ENCODE data around the gene ENOSF1.
"Not testable (repeated sequence)": the region's sequence is repeated elsewhere in the genome, so short reads cannot be mapped to it uniquely, and the experiment has no call there.

ENOSF1 gene

DNA sequence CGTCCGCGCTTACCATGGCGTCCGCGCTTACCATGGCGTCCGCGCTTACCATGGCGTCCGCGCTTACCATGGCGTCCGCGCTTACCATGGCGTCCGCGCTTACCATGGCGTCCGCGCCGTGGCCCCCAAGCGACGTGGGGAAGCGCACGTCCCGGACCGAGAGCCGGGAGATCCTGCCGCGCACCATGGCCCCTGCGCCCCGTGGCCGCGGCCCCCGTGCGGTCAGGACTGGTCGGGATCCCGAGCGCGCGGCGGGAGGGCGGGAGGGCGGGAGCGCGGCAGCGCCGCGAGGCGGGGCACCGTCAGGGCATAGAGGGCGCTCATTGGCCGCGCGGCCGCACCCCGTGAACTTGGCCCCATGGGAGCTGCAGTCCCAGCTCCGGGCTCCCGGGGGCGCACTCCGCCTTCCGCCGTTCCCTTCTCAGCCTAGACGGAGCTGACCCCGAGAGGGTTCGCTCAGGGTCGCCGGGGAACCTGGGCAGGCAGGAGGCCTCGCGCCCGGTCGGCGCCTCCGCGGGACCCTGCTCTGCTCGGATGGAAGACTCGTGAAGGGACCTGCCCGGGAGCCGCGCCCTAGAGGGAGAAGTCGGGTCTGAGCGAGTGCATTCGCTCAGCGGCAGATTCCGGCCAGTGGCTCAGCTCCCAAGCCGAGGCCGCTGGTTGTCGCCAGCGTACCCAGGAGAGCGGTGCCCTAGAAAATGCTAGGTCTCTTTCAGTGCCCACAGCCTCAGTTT lies at the start of gene ENOSF1:
Gene ENOSF1 (minus strand): TSS at position 230 of the 734 bp plus-strand sequence. CDS start 43 bp downstream, at position 187.
- DNase-seq = peak; percentile 93

DNA sequence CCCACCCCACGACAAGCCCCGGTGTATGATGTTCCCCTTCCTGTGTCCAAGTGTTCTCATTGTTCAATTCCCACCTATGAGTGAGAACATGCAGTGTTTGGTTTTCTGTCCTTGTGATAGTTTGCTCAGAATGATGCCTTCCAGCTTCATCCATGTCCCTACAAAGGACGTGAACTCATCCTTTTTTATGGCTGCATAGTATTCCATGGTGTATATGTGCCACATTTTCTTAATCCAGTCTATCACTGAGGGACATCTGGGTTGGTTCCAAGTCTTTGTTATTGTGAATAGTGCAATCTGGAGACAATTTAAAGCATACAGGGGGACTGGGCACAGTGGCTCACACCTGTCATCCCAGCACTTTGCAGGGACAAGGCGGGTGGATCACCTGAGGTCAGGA lies 47.4 kb upstream of the ENOSF1 start:
- not testable (repeated sequence) for DNase-seq

DNA sequence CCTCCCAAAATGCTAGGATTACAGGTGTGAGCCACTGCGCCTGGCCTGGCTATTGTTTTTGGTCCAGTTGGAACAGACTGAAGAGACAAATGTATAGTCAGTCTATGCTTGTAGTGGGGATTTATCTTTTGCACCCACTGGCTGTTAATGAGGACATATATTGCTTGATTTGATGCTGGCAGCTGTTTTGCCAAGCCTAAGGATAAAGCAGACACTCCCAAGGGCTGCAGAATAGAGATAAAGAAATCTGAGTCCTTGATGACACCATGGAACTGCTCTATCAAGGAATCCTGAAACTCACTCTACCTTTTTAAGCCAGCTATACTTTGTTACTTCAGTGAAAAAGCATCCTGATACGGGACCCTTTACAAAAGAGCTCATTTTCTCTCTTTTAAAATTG lies 43.1 kb upstream of the ENOSF1 start:
- DNase-seq = peak; percentile 90

DNA sequence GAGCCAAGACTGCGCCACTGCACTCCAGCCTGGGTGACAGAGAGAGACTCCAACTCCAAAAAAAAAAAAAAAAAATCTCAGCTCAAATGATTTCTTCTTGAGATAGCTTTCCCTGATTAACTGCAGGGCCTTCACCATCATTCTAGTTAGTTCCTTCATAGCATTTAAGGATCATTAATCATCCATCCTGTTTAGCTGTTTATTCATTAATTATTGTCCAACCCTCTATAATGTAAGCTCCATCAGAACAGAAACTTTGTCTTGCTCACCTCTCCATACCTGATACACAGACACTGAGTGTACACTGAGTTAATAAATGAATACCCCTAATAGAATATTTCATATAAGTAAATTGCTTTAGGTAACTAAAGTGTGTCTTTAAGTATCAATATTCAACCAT lies 42.2 kb upstream of the ENOSF1 start:
- DNase-seq = no peak

GRCh38 chr18:750456-750855 lies 38.0 kb upstream of the ENOSF1 start:
- no peak for DNase-seq

DNA sequence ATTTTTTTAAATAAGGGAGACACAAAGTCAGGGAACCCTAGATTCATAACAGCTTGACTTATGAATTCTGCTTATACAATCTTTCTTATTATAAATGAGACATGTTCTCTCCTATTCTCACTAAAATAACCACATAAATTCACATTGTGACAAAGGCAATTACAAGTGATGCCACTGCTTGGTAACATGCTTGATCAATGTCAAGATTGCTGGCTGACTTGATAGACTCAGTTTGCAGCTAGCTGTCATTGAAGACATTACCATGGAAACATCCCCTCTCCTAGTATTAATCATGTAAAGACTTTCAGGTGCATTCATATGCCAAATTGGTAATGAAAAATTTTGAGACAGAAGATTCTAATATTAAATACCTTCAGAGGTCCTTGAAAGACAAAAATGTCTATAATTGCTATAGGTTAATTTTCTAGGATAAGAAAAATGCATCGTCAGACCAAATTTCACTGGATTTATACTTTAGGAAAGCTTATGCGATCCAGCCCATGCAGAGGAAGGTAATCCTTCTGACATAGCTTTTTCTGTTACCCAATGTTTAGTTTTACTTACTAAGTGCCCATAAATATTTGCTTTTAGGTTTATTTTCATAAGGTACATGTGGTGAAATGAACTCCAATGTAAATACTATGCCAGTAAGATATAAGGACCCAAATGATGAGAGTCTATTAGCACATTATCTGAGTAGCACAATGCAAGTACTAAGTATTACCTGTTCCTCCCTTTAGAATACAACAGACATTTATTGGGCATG lies 32.6 kb upstream of the ENOSF1 start:
- no peak for DNase-seq

- peak; percentile 85 for DNase-seq
These were observed 29.6 kb upstream of the ENOSF1 start for GRCh38 chr18:741931-742512.

GRCh38 chr18:732371-732770 lies 19.9 kb upstream of the ENOSF1 start:
- DNase-seq = peak; percentile 80

DNA sequence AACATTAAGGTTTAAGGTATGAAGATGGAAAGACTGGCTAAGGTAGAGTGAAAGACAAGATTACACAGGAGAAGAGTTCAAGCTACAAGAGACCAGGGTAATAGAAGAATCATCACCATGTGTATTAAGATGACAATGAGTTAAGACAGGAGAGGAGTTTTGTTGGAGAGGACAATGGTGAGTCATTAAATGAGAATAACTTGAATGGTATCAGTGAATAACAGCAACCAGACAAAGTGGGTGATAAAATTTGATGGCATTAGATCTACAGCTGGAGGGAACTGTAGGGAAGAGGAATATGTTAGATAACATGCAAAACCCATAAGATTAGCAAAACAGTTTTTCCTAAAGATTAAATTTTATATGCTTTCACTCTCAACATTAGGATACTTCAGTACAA lies 18.8 kb upstream of the ENOSF1 start:
- peak; percentile 87 for DNase-seq

DNA sequence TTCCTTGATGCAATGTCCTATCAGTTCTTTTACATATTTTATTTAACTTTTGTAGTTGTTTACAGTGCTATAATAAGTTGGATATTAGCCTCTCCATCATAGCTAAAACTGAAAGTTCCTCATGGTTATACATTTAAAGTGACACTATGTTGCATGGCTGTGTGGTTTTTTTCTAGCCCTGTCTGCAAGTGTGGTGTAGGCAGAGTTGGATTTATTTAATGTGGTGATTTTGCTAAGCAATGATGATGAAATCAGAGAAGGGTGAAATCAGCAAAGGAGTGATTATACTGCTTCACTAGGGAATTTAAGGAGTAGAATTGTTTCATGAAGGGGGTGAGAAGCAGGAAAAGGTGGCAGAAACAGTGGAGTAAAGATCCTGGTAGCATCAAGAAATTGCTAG lies 18.3 kb upstream of the ENOSF1 start:
- DNase-seq = no peak

GRCh38 chr18:730120-730519 lies 17.7 kb upstream of the ENOSF1 start:
- peak; percentile 67 for DNase-seq

- no peak for DNase-seq
These were observed 13.2 kb upstream of the ENOSF1 start for GRCh38 chr18:725646-726045.

GRCh38 chr18:723541-724080 lies 11.2 kb upstream of the ENOSF1 start:
- no peak for DNase-seq

DNA sequence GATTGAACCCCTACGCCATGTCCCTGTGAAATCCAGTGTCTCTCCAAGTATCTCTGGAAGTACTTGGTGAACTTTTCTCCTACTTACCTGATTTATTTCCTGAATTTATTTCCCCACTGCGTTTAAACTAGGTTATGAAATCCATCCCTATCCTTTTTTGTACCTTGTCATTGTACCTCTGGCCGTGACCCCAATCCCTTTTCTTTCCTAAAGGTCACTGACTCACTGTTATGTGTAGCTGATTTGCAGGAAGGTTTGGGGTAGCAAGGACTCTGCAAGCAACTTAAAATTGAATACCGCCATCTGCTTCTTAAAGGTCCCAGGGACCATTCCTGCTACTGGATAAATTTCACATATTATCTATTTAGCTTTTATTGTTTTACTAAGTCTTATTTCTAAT lies 4.6 kb upstream of the ENOSF1 start:
- DNase-seq = no peak

DNA sequence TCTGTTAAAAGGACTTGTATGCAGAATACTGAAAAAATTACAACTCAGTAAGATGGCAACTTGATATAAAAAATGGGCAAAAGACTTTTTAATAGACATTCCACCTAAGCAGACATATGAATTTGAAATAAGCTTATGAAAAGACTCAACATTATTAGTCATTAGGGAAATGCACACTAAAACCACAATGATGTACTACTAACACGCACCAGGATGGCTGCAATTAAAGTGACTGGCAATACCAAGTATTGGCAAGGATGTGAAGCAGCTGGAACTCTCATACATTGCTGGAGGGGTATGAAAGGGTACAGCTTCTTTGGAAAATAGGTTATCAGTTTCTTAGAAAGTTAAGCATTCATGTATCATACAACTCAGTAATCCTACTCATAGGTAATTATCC lies 3.2 kb upstream of the ENOSF1 start:
- DNase-seq = no peak

GRCh38 chr18:713135-713490 lies 683 bp upstream of the ENOSF1 start:
- no peak for DNase-seq

- DNase-seq = peak; percentile 94
These were observed 601 bp downstream of the ENOSF1 start for GRCh38 chr18:711657-712400.

GRCh38 chr18:711310-711656 lies 1.1 kb downstream of the ENOSF1 start:
- no peak for DNase-seq

DNA sequence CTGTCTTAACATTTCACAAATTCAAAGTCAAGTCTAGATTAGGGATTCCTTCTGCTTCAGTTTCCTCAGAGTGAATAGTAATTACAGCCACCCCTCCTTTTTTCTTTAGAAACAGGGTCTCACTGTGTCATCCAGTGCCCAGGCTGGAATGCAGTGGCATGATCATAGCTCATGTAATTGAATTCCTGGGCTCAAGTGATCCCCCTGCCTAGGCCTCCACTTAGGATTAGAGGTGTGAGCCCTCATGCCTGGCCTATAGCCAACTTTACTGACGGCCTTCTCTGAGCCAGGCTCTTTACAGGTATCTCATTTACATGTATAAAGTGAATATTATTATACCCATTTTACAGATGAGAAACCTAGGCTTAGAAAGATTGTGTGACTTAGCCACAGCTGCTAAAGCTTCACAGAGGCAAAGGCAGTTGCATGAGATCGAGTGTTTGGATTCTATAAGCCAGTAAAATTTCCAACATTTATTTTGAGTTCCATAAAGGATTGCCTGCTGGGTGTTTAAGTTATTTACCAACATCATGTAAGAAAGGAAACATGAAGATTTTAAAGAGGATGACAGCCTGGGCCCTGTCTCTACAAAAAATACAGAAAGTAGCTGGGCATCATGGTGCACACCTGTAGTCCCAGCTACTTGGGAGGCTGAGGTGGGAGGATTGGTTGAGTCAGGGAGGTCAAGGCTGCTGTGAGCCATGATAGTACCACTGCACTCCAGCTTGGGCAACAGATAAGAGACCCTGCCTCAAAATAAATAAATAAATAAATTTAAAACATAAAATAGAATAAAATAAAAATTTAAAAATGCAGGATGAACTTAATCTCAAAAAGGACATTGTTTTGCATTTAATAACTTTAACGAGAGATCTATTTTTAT lies 1.8 kb downstream of the ENOSF1 start:
- DNase-seq = peak; percentile 33

GRCh38 chr18:709771-710170 lies 2.7 kb downstream of the ENOSF1 start:
- no peak for DNase-seq

GRCh38 chr18:708096-708495 lies 4.3 kb downstream of the ENOSF1 start:
- DNase-seq = no peak

DNA sequence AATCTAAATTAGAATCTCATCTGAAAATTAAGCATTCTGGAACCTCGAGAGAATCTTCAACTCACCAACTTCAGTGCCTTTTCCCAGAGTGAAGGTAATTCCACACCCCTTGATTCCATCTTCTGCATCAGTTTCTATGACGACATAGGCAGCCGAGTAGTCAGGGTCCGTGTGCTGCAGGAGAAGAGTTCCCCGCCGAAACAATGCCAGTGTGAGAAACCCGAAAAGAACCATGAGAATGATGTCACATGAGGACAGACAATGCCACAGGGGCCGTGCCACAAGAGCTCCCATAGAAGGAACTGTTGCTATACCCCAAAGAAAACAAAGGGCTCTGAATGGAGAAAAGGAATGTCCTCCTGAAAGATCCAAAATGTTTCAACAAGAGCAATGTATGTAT lies 6.0 kb downstream of the ENOSF1 start:
- DNase-seq = no peak

Measured in hematopoietic multipotent progenitor cell treated with erythropoietin and hydrocortisone succinate and interleukin-3 and kit ligand, for 6 days (in vitro differentiated cells).